ENCODE results near the gene OSCP1.

Gene OSCP1

DNA sequence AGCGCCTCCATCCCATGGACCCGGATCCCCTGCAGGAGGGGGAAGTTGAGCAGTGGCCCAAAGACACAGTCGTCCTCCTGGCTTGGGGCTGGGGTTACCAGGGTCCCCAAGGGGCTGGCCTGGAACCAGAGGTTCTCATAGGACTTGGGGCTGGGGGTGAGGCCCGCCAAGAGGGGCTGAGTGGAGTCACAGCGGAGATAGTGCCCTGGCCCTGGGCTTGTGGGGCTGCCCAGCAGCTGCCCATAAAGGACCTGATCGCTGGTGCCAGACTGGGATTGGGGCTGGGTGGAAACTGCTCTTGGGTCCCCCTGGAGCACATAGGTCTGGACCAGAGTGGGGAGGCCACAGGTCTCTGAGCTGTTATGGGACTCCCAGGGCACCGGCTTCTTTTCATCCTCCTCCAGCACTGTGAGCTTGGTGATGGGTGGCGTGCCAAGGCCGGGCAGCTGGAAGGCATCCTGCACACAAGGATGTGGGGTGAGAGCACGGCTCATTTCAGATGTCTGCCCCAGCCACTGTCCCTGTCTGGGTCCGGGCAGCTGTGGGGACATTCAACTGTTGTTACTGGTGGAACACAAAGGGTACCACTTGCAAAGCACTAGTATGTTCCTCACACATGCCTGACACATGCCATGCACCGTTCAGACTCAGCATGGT lies 16.2 kb upstream of the OSCP1 start:
- Mint-ChIP-seq H3K27me3 (no peaks in the 10 kb centered on the region), H3K36me3 (peaks cover 9 to 16% of the 10 kb centered on the region in 2 donors), H3K4me3 (no peak overlapping the region), H3K27ac (peak overlapping the region; percentile 44), H3K9me3 (no peaks in the 10 kb centered on the region), H3K4me1 (peaks cover 13 to 30% of the 10 kb centered on the region in 2 donors)
- ATAC-seq (replicated peaks): no peak
- DNase-seq: no peak

DNA sequence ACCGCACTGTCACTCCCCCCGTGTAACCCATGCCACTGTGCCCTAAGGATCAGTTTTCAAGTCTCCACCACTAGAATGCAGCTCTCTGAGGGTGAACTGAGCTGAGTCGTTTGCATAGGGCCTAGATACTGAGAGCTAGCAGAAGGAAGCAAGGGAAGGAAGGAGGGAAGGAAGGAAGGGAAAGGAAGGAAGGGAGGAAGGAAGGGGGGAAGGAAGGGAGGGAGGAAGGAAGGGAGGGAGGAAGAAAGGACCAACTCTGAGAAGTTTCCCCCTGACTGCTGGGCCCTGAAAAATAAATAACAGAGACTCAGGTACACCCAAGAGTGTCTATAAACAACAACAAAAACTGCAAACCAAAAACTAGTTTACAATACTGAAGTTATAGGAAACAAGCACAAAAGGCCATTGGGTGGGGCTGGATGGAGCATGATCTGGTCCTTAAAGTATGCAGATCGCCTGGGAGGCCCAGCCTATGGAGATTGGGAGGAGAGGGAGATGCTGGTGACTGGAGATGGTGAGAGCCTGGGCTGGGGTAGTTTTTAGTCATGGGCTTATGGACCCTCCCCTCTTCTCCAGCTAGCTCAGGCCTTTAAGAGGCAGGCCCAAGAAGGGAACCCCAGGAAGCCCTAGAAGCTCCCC lies 15.6 kb upstream of the OSCP1 start:
- Mint-ChIP-seq H3K4me3 (no peak overlapping the region), H3K27ac (peak overlapping the region; percentile 21), H3K27me3 (no peaks in the 10 kb centered on the region), H3K36me3 (peaks cover 12 to 23% of the 10 kb centered on the region in 2 donors), H3K9me3 (no peaks in the 10 kb centered on the region), H3K4me1 (peaks cover 16 to 32% of the 10 kb centered on the region in 2 donors)
- no peak for ATAC-seq (replicated peaks)
- no peak for DNase-seq

DNA sequence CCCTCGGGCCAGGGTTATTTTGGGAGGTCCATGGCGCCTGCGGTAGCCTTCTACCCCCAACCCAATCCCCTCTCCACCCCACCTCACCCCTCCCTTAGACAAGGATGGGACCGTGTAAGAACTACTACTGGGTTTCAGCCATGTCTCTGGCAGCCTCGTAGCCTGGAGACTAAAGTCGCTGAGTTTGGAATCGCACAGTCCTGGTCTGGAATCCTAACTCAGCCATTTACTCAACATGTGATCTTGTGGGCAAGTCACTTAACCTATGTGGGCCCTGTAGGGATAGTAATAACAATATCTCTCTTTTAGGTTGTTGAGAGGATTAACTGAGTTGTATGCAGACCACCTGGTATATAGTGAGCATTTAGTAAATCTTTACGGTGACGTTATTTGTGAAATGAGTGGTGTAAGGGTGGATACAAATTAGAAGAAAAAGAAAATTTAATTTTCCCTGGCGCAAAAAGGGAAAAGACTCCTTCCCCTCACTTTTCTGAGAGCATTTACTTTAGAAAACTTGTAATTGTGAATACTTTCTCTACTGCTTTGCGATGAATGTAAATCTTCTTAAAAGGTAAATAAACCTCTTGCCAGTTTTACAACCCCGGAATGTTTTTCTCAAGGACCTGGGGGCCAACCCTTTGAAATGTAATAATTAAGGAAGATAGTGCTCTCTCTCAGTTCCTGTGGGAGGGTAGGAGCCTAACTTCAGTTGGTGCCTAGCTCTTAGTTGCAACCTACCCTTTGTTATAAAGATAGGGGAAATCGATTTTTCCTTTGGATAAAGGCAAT lies 14.5 kb upstream of the OSCP1 start:
- Mint-ChIP-seq H3K27ac (peak overlapping the region; percentile 99), H3K4me1 (peaks cover 17 to 37% of the 10 kb centered on the region in 2 donors), H3K4me3 (peak overlapping the region; percentile 96 to 100), H3K9me3 (no peaks in the 10 kb centered on the region), H3K36me3 (peaks cover 21 to 29% of the 10 kb centered on the region in 2 donors), H3K27me3 (no peaks in the 10 kb centered on the region)
- peak; percentile 63 for ATAC-seq (replicated peaks)
- DNase-seq: no peak

DNA sequence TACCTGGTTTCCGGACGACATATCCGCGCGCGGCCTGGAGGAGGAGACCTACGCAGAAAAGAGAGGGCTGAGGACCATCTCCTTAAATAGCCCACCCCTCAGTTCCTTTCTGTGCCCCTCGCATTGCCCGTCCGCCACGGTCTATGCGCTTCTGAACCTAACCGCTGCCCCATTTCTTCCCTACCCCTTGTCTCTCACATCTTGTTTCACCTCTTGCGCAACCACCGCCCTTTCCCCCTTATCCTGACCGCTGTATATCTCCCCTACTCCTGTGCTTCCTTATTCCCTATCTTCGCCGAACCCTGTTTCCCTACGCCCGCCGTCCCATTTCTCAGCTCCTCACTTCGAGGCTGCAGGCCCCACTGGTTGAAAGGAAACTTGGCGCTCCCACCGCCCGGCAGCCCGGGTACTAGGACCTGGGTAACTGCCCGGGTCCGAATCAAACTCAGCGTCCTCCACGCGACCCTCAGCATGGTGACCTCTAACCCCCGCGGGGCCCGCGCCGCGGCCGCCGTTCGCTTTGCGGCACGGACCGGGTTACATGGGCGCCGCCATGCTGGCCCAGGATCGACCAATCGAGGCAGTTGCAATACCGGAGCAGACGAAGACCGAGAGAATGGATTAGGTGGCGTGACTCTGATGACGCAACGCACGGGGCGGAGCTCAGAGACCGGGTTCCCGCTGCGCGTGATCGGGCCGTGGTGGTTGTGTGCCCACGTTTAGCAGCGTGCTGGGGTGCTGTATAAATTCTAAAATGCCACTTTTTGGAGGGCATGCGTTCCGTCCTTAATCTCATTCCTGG lies 13.8 kb upstream of the OSCP1 start, which contains the start of gene MRPS15:
MRPS15 (minus strand) TSS at position 582 of the 802 bp plus-strand sequence; CDS start at position 473, 109 bp downstream.
- Mint-ChIP-seq H3K4me1 (peaks cover 22 to 45% of the 10 kb centered on the region in 2 donors), H3K4me3 (peak within 1 kb of the TSS; percentile 96 to 100), H3K27ac (peak within 1 kb of the TSS; percentile 99), H3K27me3 (no peaks in the 10 kb centered on the region), H3K9me3 (no peaks in the 10 kb centered on the region), H3K36me3 (peaks cover 29 to 35% of the 10 kb centered on the region in 2 donors)
- DNase-seq (peak; percentile 94), ATAC-seq (replicated peaks) (peak; percentile 96 to 98)

DNA sequence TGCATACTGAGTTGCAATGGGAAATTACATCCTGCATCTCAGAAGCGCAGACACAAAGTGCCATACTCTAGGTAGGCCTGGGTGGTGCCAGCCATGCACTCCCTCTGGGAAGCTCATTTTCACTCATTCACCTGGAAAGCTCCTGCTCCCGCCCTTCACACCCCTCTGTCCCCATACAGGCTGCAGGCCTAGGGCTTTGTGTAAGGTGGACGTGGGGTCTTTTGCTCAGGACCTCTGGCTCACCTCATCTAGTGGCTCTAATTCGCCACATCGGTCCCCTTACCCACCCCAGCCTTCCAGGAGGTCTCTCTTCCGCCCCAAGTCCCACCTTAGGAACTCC lies 13.2 kb upstream of the OSCP1 start:
- Mint-ChIP-seq H3K27ac (peak overlapping the region; percentile 99), H3K36me3 (peaks cover 33 to 39% of the 10 kb centered on the region in 2 donors), H3K4me1 (peaks cover 26 to 50% of the 10 kb centered on the region in 2 donors), H3K9me3 (no peaks in the 10 kb centered on the region), H3K27me3 (no peaks in the 10 kb centered on the region), H3K4me3 (peak overlapping the region; percentile 96 to 100)
- ATAC-seq (replicated peaks): no peak
- DNase-seq: no peak

DNA sequence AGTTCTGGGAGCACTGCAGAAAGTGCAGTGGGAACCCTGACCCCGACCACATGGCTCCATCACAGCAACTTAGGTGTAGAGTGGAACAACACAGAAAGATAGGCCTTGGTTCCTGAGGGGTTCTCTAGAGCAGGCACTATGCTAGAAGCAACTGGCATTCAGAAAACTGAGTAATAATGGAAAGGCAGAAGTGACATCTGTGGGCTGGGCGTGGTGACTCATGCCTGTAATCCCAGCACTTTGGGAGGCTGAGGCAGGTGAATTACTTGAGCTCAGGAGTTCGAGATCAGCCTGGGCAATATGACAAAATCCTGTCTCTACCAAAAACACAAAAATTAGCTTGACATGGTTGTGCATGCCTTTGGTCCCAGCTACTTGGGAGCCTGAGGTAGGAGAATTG lies 8.7 kb upstream of the OSCP1 start:
- Mint-ChIP-seq H3K9me3 (no peaks in the 10 kb centered on the region), H3K27me3 (no peaks in the 10 kb centered on the region), H3K4me3 (peak overlapping the region in 1 of 2 donors; percentile 2), H3K4me1 (peaks cover 30 to 49% of the 10 kb centered on the region in 2 donors), H3K36me3 (peaks cover 52 to 63% of the 10 kb centered on the region in 2 donors), H3K27ac (peak overlapping the region; percentile 81)
- ATAC-seq (replicated peaks) (peak; percentile 83 to 85), DNase-seq (no peak)

DNA sequence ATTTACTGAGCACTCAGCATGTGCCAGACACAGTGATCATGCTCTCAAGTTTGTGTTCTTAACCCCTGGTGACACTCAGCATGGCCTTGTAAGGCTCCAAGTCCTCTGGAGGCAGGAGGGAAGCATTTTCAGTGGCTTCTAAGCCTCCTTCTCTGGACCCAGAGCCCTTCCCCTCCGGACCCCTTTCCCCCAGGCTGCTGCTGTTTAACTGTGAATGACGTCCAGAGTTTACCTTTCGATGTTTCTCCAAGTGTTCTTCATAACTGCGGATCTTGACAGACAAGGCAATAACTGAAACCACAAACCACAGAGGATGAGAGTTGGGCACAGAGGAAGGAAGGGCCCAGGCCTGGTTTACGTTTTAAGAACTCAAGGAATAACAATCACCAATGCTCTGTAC lies 7.4 kb upstream of the OSCP1 start:
- Mint-ChIP-seq H3K27ac (peak overlapping the region; percentile 62), H3K4me3 (no peak overlapping the region), H3K4me1 (peaks cover 24 to 39% of the 10 kb centered on the region in 2 donors), H3K36me3 (peaks cover 49 to 60% of the 10 kb centered on the region in 2 donors), H3K27me3 (no peaks in the 10 kb centered on the region), H3K9me3 (no peaks in the 10 kb centered on the region)
- ATAC-seq (replicated peaks) (peak; percentile 13 to 35), DNase-seq (no peak)

DNA sequence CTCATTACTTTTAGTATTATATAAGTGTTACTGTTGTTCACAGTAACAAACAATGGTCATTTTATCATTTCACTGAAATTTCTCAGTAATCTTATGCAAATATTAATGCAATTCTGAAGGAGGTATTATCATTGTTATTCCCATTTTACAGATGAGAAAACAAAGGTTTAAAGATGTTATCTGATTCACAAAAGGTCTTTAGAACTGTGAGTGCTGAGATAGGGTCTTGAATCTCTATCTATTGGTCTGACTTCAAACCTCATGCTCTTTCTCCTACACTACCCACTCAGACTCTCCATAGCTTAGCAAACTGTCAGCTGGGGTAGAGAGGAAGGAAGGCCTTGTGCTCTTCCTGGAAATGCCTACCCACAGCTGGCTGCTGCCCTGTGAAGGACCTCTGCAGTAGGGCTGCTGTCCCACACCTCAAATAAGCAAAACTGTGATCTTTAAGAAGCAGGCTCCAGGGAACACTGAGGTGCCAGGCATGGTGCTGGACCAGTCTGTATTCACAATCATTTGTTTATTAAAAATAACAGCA lies 6.2 kb upstream of the OSCP1 start:
- DNase-seq (no peak), ATAC-seq (replicated peaks) (no peak)
- peaks cover 24 to 40% of the 10 kb centered on the region in 2 donors for H3K4me1 Mint-ChIP-seq
- H3K27ac Mint-ChIP-seq: no peak overlapping the region
- H3K36me3 Mint-ChIP-seq: peaks cover 49 to 56% of the 10 kb centered on the region in 2 donors
- H3K4me3 Mint-ChIP-seq: no peak overlapping the region
- no peaks in the 10 kb centered on the region for H3K27me3 Mint-ChIP-seq
- H3K9me3 Mint-ChIP-seq: no peaks in the 10 kb centered on the region

DNA sequence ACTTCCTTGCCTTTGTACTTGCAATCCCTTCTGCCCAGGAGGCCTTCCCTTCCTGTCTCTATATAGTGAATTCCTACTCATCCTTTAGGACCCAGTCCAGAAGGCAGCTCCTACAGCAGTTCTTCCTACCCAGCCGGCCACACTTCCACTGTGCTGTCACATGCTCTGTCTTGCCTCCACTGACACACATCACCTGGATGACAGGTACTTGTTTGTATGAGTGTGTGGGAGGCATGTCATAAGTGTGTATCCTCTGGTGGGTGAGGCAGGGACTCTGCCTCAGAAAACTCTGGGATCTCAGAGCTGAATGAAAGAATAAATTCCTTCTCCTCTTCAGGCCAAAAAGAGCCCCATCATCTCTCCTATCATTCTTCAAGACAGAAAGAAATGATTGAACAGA lies 5.1 kb upstream of the OSCP1 start:
- H3K4me3 Mint-ChIP-seq: no peak overlapping the region
- H3K9me3 Mint-ChIP-seq: no peaks in the 10 kb centered on the region
- no peak overlapping the region for H3K27ac Mint-ChIP-seq
- ATAC-seq (replicated peaks): no peak
- peaks cover 41 to 45% of the 10 kb centered on the region in 2 donors for H3K36me3 Mint-ChIP-seq
- H3K27me3 Mint-ChIP-seq: no peaks in the 10 kb centered on the region
- H3K4me1 Mint-ChIP-seq: peaks cover 22 to 41% of the 10 kb centered on the region in 2 donors
- DNase-seq: no peak

DNA sequence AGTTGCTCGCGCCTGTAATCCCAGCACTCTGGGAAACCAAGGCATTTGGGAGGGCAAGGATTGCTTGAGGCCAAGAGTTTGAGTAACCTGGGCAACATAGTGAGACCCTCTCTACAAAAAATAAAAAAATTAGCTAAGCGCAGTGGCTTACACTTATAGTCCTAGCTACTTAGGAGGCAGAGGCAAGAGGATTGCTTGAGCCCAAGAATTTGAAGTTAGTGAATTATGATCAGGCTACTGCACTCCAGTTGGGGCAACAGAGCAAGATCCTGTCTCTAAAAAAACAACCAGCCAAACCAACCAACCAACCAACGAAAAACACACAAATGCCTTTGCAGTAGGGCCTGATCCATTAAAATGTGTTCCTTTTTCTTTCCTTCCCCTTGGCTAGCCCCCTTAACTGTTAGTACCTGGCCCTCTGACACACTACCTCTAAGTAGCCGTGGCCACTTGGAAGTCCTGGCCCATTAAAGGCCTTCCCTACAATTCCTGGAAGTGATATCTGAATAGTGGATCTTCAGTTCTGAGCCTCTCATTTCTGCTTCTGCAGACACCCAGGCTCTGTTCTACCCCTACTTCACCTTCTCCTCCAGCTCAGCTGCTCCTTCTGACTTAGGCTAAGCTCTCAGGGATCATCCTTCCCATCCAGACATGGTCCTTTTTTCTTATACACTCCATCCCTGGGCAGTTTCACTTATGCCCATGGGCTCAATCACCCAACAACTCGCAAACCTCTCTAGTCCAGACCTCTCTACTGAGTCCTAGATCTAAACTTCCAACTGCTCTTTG lies 3.5 kb upstream of the OSCP1 start:
- Mint-ChIP-seq H3K27ac (no peak overlapping the region), H3K27me3 (no peaks in the 10 kb centered on the region), H3K9me3 (no peaks in the 10 kb centered on the region), H3K36me3 (peaks cover 28 to 37% of the 10 kb centered on the region in 2 donors), H3K4me3 (no peak overlapping the region), H3K4me1 (peaks cover 16 to 38% of the 10 kb centered on the region in 2 donors)
- ATAC-seq (replicated peaks) (no peak), DNase-seq (no peak)

DNA sequence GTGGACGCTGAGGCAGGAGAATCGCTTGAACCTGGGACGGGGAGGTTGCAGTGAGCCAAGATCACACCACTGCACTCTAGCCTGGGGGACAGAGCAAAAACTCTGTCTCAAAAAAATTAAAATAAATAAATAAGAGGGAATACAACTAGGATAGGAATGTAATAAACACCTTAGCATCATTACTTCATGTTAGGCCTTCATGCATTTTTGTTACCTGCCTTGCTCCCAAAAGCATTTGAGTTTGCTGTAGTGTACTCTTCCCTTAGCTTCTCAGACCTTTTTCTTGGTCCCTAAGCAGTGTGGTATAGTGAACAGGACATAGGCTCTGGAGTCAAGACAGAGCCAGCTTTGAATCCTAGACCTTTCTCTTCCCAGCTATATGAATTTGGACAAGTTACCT lies 2.8 kb upstream of the OSCP1 start:
- Mint-ChIP-seq H3K36me3 (peaks cover 22 to 29% of the 10 kb centered on the region in 2 donors), H3K27ac (no peak overlapping the region), H3K9me3 (no peaks in the 10 kb centered on the region)

DNA sequence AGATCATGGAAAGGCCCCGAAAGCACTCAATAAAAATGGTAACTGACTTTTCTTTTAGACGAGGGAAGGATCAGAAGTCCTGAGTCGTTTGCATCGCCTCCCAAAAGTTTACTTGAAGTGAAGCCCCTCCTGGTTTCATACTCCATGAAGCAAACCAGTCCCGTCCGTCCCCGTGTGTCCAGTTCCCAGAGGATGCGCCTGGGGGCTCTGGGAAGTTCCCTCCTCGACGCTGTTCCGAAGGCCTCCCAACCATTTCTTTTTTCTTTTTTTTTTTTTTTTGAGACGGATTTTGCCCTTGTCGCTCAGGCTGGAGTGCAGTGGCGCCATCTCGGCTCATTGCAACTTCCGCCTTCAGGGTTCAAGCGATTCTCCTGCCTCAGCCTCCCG lies 661 bp upstream of the OSCP1 start:
- Mint-ChIP-seq H3K4me3 (peak overlapping the region; percentile 81 to 90), H3K27me3 (no peaks in the 10 kb centered on the region), H3K4me1 (peaks cover 7 to 29% of the 10 kb centered on the region in 2 donors), H3K27ac (peak overlapping the region; percentile 91), H3K9me3 (no peaks in the 10 kb centered on the region), H3K36me3 (peaks cover 14 to 20% of the 10 kb centered on the region in 2 donors)
- DNase-seq (no peak), ATAC-seq (replicated peaks) (no peak)

More for the DNA sequence above, 2.8 kb upstream of the OSCP1 start:
- no peak overlapping the region for H3K4me3 Mint-ChIP-seq
- ATAC-seq (replicated peaks): no peak
- DNase-seq: no peak
- H3K4me1 Mint-ChIP-seq: peaks cover 11 to 30% of the 10 kb centered on the region in 2 donors
- H3K27me3 Mint-ChIP-seq: no peaks in the 10 kb centered on the region

DNA sequence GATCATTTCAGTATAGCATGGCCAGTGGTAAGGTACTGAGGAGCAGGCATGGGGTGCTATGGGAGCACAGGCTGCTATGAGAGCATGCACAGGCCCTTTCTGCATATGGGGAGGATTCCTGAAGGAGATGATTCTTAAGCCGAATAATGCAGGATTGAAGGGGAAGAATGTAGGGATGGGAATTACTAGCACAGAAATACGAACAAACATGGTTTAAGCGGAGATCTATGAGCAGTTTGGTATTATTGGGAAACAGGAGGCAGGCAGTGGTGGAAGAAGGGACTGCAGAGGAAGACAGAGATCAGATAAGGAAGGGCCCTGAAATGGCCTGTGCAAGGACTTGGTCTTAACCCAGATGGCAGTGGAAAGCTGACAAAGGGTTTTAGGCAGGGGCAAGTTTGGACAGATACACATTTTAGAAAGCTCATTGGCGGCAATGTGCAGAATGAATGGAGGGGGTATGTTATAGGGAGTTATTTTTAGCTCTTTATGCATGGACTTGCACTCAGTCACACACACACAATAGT lies 1.7 kb downstream of the OSCP1 start:
- H3K4me3 Mint-ChIP-seq: no peak overlapping the region
- H3K27me3 Mint-ChIP-seq: no peaks in the 10 kb centered on the region
- H3K27ac Mint-ChIP-seq: no peak overlapping the region
- peaks cover 3 to 5% of the 10 kb centered on the region in 2 donors for H3K36me3 Mint-ChIP-seq
- H3K9me3 Mint-ChIP-seq: no peaks in the 10 kb centered on the region
- ATAC-seq (replicated peaks) (no peak), DNase-seq (no peak)
- peaks cover 7 to 30% of the 10 kb centered on the region in 2 donors for H3K4me1 Mint-ChIP-seq
